Body of pancreas (tissue), 4 donors: ENCODE data around the gene TMPRSS13.

ENCODE experiments used
- POLR2A ChIP-seq, 3 donors: fragments of 450-650 bp; IDR thresholded peaks; one replicate each; pipeline ENCODE4 v1.6.1; 2016; ENCODE audit warnings: antibody characterized with exemption in 3 of 3, mild to moderate bottlenecking in 2 of 3
- TF ChIP-seq, protein P1 (sequence below), 7 experiments: fragments of 450-650 bp in 4 of 7; fragments of 200-600 bp in 3 of 7; sonication (generic) in 3 of 7; IDR thresholded peaks; one replicate each; pipeline ENCODE4 v1.5.1; 2016 to 2019; ENCODE audit warnings: antibody characterized with exemption in 7 of 7

DNA sequence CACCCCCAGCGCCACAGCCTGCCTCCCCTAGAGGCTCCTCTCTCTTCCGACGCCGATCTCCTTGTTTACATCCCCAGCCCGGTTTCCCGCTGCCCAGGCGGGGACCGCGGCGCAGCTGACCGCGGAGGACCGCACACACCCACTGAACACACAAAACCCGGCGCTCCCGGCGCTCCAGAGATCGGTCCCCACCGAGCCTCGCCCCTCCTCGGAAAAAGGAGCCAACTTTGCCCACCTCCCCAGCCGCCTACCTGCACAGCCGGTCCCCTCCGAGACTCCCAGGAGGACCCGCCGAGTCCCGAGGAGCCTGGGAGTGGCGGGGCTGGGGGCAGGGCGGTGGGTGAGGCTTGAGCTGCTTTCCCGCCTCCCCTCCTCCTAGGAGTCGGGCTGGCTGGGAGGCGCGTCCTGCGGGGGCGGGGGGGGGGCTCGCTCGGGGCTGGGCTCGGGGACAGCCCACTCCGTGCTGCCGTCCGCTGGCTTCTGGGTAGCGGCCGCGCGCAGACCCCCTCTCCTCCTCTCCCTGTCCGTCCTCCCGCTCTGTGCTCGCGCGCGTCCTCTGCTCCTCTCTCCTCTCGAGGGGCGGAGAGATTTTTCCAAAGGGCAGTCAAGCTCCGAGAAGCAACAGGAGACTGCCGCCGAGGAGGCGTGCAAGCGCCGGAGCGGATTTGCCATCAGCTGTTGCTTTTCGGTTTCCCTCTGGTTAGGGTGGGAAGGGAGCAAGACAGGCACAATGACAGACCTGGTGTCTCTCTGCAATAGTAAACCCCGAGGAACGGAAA lies 52.7 kb downstream of the TMPRSS13 start, which contains the start of gene FXYD6:
- no peak for TF ChIP-seq POLR2A (IDR thresholded peaks at IDR 0.05)
- TF ChIP-seq, protein P1, sequence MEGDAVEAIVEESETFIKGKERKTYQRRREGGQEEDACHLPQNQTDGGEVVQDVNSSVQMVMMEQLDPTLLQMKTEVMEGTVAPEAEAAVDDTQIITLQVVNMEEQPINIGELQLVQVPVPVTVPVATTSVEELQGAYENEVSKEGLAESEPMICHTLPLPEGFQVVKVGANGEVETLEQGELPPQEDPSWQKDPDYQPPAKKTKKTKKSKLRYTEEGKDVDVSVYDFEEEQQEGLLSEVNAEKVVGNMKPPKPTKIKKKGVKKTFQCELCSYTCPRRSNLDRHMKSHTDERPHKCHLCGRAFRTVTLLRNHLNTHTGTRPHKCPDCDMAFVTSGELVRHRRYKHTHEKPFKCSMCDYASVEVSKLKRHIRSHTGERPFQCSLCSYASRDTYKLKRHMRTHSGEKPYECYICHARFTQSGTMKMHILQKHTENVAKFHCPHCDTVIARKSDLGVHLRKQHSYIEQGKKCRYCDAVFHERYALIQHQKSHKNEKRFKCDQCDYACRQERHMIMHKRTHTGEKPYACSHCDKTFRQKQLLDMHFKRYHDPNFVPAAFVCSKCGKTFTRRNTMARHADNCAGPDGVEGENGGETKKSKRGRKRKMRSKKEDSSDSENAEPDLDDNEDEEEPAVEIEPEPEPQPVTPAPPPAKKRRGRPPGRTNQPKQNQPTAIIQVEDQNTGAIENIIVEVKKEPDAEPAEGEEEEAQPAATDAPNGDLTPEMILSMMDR (IDR thresholded peaks at IDR 0.05): no peak
